ENCODE data around the gene PRDM5.
"Not testable (repeated sequence)": the region's sequence is repeated elsewhere in the genome, so short reads cannot be mapped to it uniquely, and the experiment has no call there.

PRDM5 gene

DNA sequence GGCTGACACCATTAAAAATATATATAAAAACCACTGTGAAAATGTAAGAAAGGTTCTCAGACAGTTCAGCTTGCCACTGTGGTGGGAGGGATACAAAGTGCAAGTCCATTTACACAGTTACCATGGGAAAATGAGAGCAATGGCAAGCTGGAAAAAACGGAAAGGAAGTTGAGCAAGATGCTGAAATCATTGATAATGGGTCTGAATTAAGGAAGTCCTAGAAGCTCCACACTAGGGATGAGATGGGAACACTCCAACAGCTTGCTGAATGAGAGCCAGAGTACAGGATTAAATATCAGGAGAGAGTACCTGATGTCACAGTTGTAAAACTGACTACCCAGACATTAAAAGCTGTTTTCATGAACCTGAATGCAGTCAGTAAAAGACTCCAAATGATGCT lies 218.6 kb downstream of the PRDM5 start:
- DNase-seq (ENCODE audit: low read depth), result no peak

DNA sequence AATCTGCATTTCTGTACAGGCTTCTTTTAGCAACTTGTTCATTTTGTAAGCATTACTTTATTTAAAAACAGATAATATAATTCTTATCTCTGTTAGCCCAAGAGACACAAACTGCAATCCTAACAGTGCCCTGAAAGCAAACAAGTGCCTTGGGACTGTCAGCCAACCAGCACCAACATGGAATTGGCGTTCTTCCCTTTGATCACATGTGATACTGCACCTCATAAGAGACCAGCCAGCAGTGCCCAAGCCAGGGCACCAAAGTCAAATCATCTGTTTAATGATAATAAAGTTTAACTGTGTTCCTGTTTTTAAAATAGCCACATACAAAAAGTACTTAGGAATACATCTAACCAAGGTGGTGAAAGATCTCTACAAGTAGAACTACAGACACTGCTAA lies 223.2 kb downstream of the PRDM5 start:
- no peak for DNase-seq (ENCODE audit: low read depth)

DNA sequence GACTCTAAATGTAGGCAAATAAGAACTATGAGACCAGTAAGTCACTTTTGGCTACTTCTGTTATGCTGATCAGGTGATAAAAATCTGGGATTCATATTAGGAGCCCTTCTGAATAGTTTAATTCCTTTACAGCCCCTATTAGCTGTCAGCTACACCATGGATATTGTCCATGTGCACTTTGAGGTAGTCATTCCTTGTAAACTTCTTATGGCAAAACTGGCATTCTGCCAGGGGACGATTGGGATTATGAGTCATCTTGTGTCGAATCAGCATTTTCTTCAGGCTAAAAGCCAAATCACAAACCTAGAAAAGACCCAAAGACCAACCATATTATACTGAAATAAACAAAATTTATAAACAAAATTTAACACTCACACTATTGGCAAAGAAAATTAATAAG lies 227.6 kb downstream of the PRDM5 start:
- DNase-seq (ENCODE audit: low read depth), result peak; percentile 42

DNA sequence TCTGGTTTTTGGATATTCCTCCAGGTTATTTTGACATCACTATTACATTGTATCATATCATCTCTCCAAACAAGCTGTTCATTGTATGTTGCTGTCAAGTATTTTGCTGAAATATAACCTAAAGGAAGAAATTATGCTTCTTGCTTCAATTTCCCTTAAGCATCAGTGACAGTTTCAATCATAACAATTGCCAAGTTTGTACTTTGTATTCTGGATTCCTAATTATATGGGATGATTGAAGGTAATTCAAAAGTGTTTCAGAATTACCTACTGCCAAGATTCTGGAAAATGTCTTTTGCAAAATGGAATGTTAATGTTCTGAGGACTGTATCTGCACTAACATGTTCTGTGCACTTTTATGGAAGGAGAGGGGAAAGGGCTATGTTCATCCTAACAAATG lies 228.7 kb downstream of the PRDM5 start:
- no peak for DNase-seq (ENCODE audit: low read depth)

DNA sequence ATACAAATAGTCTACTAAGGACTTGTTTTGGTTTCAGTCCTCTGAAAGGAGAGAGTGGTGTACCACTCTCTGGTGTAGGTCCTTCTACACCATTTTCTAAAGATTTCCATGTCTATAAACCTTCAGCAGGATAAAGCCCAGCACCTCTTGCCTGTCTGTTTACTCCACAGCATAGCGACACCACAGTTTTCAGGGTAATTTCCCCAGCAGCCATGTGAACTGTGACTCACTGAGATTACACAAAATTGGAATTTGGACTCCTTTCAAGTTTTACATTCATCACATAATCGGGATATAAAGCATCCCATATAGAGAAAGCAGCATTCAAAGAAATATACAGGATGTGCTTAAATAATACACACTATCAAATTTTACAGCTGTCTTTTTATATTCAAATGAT lies 229.6 kb downstream of the PRDM5 start:
- DNase-seq (ENCODE audit: low read depth), result peak; percentile 76

DNA sequence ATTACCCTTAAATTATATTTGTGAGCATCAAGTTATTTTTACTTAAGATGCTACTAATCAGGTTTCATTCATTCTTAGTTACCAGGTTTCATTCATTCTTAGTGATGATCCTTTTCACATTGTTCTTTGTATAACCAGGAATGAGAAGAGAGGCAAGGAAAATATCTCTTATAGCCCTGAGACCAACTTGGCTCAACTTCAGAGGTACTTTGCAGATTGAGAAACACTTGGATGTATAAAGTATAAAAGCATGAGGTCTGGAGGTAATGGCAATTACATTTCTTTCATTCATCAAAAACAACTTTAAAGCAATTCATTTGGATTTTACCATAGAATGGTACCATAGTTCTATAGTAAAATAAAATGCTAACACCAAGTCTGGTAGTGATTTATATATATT lies 231.0 kb downstream of the PRDM5 start:
- no peak for DNase-seq (ENCODE audit: low read depth)

DNA sequence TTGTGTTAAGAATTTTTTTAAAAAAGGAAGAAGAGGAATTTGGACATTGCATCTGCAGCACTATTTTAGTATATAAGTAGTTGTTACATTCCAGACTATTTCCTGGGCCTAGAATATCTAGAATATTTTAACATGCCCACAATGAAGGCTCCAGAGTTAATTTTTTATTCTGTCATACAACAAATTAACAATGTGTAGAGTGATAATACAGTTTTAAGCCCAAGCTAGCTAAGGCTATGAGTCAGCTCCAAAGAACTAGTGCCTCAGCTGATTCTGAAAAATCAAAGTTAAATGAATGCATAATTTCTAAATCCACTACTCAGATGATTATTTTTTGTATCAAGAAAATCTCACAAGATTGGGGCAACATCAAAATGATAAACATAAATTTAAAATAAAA lies 231.4 kb downstream of the PRDM5 start:
- DNase-seq (ENCODE audit: low read depth), result no peak

DNA sequence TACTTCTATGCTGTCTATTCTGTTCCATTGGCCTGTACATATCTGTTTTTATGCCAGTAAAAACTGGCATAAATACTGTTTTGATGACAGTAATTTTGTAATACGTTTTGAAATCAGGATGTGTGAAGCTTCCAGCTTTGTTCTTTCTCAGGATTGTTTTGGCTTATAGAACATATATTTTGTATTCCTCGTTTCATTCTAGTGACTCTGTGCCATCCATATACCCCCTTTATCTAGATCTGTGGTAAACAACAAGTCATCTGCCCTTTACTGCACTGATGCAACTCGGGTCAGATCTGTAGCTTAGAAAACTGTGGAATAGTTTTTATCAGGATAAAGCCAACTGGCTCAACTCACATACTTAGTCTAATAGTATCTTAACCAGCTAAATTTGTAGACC lies 233.7 kb downstream of the PRDM5 start:
- DNase-seq (ENCODE audit: low read depth), result no peak

DNA sequence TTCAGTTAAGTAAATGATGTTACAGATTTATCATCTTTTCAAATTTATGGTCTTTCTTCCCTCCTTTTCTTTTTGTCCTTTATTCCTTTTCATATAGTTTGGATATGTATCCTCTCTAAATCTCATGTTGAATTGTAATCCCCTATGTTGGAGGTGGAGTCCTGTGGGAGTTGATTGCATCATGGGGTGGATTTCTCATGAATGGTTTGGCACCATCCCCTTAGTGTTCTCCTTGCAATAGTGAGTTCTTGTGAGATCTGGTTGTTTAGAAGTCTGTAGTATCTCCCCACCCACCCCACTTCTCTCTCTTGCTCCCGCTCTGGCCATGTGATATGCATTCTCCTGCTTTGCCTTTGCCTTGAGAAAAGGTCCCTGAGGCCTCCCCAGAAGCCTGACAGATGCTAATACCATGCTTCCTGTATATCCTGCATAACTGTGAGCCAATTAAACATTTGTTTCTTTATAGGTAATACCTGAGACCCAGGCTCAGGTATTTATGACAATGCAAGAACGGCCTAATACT lies 236.7 kb downstream of the PRDM5 start:
- no peak for DNase-seq (ENCODE audit: low read depth)

DNA sequence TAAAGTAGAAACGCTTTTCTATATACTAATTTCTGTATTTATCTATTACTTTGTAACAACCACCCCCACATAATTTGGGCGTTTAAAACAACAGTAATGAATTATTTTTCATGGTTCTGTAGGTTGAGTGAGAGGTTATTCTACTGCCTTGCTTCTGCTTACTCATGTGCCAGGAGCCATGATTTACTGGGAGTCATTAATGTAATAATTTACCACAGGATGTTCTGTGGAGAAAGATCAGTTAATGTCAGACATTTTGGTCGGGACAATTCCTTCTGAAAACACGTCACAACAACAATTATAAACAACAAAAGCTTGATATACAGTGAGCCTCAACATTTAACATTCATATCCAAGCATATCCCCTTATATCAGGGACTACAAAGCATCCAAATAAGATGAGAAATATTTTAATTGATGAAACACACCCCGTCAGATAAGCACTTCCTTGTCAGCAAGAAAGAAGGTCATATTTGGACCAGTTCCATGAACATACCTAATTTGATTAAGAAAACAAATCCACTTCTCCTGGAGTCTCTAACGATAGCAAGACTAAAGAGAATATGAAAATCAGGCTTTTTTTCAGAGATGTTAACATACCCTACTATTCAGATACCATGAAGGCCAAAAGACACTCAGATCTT lies 238.5 kb downstream of the PRDM5 start:
- no peak for DNase-seq (ENCODE audit: low read depth)

DNA sequence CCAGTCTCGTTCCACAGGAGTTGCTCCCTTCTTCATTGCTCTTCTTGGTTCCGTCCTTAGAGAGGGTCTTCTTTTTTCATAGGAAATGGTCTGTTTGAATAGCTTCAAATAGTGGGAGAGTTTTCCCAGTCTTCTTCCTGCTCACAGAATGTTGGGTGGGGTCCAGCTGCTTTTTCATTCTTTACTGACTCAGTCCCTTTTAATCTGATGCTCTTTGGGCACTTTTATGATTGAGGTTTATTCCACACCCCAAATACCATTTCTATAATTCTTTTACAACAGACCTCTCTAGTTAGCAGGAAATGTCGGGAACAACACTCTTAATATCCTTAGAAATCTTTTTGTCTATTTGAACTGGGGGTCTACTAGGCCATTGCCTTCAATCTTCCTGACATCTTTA lies 239.5 kb downstream of the PRDM5 start:
- DNase-seq (ENCODE audit: low read depth), result no peak

DNA sequence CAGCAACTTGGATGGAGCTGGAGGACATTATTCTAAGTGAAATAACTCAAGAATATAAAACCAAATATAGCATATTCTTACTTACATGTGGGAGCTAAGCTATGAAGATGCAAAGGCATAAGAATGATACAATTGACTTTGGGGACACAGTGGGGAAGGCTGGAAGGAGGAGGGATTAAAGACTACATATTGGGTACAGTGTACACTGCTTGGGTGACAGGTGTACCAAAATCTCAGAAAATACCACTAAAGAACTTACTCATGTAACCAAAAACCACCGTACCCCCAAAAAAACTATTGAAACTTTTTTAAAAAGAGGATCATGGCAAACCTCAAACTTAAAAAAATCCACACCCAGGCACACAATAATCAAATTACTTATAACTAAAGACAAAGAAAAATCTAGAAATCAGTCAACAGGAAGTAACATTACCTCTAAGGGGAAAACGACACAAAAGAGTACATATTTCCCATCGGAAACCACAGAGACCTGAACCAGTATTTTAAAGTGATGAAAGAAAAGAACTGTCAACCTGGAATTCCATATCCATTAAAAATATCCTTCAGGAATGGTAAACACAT lies 241.8 kb downstream of the PRDM5 start:
- no peak for DNase-seq (ENCODE audit: low read depth)

DNA sequence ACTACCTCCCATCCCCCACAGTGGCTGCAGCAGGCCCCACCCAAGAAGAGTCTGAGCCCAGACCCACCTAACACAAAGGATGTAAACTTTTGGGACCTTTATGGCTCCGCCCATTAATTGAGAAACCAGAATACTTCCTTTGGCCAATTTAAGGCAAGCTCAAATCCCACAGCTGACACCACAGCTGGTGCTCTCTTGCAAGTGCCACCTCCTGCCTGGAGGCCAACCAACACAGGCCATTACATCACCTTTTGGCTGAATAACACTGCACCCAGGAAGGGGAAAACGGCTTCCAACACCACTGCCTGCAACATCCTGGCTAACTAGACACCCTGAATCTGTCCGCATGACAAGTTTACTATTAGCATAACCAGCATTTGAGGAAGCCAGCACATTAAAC lies 248.8 kb downstream of the PRDM5 start:
- no peak for DNase-seq (ENCODE audit: low read depth)

DNA sequence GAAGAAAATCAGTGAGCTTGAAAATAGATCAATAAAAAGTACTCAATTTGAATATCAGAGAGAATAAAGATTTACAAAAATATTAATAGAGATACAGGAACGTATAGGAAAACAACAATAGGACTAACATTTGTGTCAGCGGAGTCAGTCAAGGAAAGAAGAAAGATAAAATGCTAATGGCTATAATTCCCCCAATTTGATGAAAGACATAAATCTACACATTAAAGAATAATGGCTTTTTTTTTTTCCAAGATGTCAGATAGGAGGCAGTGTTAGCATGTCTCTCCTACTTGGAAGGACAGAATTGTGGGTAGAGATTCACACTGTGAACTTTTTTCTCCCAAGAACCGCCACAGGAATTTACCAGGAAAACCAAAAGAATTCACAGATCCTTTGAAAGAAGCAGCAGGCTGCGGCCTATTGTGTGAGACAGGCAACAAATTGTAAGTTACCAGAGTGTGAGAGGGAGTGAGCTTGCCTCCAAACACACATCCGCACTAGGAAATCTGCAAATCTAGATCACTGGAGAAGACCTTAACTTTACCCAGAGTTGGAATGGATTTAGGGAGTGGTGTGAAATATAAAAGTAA lies 249.9 kb downstream of the PRDM5 start:
- no peak for DNase-seq (ENCODE audit: low read depth)

DNA sequence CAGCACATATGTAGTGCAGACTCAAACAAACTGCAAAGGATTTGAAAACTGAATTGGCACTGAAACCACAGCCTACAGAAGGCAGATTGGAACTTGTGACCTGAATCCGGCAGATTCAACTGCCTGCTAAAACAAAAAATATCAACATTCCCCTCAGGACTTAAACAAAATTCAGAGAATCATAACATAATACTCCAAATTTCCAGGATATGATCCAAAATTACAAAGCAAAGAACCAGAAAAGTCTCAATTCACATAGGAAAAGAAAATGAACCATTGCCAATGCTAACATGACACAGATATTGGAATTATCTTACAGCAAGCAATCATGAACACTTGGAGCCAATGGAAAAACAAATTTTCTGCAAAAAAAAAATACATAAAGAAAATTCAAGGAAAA lies 250.4 kb downstream of the PRDM5 start:
- no peak for DNase-seq (ENCODE audit: low read depth)

DNA sequence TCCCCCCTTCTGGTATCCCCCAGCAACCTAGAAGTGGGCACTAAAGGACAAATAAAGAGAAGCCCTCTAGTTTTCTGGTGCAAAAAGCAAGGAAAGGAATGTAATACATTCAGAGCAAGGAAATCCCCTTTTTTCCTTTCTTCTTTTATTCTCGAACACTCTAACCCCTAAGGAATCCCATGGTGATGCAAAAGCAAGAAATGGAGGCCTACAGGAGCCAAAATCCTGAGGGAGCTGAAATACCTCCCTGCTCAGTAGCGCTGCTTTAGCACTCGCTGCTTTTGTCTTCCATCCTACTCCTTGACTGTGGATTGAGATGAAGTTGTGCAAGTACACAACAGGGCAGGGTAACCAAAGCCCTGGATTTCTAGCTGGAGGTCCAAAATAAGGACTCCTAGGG lies 251.0 kb downstream of the PRDM5 start:
- no peak for DNase-seq (ENCODE audit: low read depth)

DNA sequence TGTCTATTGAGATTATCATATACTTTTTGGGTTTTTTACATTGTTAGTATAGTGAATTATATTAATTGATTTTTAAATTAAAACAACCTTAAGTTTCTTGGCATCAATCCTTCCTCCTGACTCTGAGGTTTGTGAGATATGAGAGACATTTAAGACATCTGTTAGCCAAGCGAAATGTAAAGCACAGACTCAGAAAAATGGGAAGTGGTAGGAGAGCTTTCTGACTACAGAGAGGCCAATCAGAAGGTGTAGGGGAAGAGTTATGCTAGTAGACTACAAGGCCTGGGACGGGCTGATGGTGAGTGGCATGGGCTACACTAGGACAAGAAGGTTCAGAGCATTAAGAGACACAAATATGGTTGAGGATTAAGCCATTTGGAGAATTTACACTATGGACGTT lies 255.4 kb downstream of the PRDM5 start:
- no peak for DNase-seq (ENCODE audit: low read depth)

DNA sequence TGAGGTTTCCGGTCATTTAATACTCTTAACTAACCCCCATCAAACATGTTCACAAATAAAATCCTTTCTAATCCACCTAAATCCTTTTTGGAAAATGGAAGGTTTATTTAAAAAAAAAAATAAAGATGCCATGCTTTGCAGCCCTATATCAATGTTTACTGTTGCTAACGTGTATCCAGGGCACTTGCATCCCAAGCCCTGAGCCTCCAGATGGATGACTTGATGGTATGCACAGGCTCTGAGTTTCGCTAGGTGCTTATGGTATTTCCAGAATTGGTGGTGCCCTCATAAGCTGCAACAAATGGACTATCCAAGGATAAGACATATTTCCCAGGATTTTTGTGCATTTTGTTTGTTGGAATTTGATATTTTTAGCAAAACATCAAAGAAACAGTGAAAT lies 257.7 kb downstream of the PRDM5 start:
- no peak for DNase-seq (ENCODE audit: low read depth)

DNA sequence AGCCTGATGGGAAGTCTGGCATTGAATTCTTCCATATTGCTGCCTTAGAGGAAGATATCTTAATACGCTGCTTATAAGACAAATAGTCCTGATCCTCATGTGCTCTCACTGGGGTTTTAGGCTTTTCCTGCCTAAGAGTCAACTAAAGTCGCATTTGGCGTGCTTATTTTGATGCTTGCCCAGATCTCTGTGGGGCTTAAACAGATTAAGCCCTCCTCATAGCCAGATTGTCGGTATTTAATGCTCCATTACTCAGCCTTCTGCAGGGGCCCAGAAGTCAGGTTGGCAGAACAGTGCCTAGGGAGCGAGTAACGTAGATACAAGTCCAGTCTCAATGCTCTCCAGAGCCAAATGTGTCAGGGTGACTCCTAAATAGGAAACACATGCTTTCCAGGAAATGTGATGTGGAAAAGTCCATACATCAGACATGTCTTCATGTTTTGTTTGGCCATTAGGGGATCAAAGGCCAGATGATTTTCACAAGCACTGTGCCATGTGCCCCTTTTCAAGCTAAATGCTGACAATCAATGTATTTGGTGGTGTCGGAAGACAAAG lies 262.8 kb downstream of the PRDM5 start:
- no peak for DNase-seq (ENCODE audit: low read depth)

DNA sequence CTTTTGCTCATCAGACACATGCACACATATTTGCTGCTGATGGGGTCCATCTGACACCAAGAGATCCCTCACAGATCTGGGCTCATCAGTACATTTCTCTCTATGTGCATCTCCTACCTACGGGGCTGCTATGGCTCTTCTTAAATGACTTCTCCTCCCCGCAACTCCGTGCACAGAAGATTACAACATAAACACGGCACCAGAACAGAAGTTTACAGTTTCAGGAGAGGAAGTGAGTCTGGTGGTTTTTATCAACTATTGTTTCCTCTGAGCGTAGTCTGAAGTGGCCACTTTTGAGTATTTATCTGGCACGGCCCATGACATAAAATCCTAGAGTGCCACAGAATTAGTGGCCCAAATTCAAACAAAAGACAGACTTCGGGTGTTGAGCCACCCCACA lies 263.8 kb downstream of the PRDM5 start:
- no peak for DNase-seq (ENCODE audit: low read depth)

DNA sequence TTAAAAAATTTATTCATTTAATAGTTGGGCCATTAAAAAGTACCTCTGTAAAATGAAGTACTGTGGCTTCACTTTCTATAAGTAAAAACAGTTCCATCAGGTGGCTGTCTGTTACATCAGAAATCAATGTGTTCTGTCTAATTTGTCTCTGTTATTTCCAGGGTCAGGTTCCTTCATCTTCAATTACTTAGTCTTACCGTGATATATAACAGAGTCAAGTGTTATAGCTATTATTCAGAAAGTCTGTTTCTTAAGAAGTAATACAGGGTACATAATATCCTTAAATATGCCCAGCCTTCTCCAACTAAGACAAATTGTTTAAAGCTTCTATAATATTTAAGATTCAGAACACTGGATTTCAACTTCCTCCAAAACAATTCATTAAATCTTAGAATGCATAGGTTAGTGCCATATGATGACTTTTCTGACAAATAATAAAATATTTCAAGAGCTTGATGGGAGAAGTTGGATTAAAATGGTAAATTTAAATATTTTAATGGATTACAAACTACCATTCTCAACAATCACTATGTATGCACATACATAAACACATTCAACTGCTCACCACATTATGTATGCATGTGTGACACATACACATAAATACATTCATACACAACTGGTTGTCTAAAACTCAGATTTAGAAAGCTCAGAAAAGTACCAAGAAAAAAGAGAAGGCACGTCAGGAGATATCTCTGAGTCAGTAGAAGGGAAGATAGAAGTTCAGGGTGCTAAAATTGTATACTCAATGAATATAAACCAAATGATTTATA lies 268.5 kb downstream of the PRDM5 start:
- no peak for DNase-seq (ENCODE audit: low read depth)

DNA sequence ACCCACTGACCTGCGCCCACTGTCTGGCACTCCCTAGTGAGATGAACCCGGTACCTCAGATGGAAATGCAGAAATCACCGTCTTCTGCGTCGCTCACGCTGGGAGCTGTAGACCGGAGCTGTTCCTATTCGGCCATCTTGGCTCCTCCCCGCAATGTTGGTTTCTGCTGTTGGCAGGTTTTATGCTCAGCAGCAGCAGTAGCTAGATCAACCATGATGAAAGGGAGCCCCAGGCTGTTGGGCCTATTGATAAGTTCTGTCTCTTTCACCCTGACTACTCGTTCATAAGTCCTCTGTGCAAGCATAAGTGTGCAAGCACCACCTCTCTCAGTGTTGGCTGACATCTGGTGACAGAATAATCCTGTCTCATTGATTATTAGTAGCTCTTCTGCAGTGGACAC lies 274.2 kb downstream of the PRDM5 start:
- not testable (repeated sequence) for DNase-seq (ENCODE audit: low read depth)

Measured in HS-5 (cell line).